Measurements from ENCODE around the gene RETN.
"Not testable (repeated sequence)": the region's sequence is repeated elsewhere in the genome, so short reads cannot be mapped to it uniquely, and the experiment has no call there.

The RETN gene

GRCh38 chr19:7638802-7639465, 29.9 kb upstream of the RETN start:
- no peak for DNase-seq

DNA sequence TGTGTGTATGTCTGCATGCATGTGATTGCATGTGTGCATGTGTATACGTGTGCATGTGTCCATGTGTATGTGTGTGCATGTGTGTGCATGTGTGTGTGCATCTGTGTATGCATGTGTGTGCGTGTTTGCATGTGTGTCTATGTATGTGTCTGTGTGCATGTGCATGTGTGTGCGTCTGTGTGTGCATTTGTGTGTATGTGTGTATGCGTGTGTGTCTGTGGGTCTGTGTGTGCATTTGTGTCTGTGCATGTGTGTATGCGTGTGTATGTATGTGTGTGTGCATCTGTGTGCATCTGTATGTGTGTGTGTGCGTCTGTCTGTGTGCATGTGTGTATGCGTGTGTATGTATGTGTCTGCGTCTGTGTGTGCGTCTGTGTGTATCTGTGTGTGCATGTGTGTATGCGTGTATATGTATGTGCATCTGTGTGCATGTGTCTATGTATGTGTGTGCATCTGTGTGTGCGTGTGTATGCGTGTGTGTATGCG, 28.9 kb upstream of the RETN start:
- DNase-seq, result no peak

GRCh38 chr19:7640803-7641202, 28.0 kb upstream of the RETN start:
- no peak for DNase-seq

DNA sequence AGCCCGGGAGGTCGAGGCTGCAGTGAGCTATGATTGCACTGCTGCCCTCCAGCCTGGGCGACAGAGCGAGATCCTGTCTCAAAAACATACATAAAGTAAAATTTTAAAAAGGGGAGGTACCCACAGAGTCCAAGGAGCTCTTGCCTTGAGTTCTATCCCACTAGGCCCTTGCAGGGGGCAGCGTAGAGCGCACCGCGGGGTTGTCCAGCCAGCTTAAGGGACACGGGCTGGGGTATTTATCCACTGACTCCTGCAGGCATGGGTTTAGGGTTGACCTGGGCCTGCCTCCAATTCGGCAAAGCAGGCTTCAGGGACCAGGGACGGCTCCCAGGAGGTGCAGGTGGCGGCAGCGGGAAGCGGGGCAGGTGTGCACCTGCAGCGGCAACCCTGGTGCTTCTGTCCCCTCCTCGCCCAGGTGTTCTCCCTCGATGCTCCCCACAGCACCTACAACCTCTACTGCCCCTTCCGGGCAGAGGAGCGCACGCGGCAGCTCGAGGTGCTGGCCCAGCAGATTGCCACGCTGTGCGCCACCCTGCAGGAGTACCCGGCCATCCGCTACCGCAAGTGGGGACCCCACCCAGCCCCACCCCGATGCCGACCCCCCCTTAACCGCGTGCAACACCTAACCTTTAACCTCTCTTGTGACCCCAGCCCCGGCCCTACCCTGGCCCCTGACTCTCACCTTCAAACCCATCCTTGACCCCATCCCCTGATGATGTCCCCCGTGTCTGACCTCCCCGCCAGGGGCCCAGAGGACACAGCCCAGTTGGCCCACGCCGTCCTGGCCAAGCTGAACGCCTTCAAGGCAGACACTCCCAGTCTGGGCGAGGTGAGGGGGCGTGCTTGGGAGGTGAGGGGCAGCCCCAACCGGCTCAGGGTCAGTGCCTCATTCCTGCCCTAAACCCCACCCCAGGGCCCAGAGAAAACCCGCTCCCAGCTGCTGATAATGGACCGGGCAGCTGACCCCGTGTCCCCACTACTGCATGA, 27.3 kb upstream of the RETN start:
- no peak for DNase-seq

GRCh38 chr19:7642295-7643030, 26.4 kb upstream of the RETN start:
- no peak for DNase-seq

GRCh38 chr19:7643031-7643415, 25.8 kb upstream of the RETN start:
- DNase-seq, result no peak

- DNase-seq, result not testable (repeated sequence)
These were observed 25.0 kb upstream of the RETN start for GRCh38 chr19:7643629-7644549.

- no peak for DNase-seq
These were observed 24.3 kb upstream of the RETN start for GRCh38 chr19:7644550-7644877.

DNA sequence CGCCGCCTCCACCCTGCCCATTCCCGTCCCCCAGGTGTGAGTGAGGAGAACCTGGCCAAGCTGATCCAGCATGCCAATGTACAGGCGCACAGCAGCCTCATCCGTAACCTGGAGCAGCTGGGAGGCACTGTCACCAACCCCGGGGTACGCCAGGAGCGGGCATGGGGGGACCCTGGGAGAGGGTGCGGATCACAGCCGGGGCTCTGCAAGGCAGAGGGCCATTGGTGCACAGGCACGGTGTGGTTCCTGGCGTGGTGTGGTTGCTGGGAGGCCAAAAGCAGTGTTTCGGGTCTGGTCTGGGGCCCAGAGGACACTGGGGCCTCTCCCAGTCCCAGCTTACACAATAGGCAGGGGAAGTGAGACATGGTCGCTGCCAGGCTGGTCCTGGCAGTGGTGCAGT, 23.7 kb upstream of the RETN start:
- DNase-seq, result no peak

DNA sequence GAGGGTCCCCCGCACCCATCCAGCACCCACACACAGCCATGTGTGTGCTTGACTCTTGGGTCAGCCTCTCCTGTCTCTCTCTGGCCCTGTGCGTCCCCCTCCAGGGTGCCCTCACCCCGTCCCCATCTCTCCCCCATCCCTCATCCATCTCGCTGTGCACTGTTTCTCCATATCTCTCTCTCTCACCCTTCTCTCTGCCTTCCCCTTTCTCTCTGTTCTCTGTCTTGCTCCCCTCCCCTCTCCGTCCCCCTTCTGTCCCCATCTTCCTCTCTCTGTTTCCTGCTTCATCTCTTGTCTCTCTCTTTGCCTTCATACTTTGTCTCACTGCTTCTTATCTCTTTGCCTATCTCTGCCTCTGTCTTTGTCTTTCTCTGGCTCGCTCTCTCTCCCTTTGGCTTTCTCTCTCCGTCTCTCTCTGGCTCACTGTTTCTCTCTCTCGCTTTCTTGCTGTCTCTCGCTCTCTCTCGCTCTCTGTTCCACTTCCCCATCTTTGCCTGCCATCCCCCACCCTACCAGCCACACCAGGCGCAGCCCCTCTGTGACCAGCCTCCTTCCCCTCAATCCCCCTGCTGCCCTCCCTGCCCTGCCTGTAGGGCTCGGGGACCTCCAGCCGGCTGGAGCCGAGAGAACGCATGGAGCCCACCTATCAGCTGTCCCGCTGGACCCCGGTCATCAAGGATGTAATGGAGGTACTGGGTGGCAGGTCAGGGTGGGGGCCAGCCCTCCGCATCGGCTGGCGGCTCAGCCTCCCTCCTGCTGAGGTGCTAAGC, 23.0 kb upstream of the RETN start:
- no peak for DNase-seq

- no peak for DNase-seq
These were observed 22.5 kb upstream of the RETN start for GRCh38 chr19:7646426-7646700.

DNA sequence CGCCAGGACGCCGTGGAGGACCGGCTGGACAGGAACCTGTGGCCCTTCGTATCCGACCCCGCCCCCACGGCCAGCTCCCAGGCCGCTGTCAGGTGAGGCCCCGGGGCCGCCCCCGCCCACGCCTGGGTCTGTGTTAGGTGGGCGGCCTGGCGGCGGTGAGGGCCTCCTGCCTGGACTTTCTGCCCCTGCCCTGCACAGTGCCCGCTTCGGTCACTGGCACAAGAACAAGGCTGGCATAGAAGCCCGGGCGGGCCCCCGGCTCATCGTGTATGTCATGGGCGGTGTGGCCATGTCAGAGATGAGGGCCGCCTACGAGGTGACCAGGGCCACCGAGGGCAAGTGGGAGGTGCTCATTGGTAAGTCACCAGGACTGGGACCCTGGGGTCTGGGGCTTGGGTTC, 21.7 kb upstream of the RETN start:
- DNase-seq, result no peak

GRCh38 chr19:7648265-7649014, 20.4 kb upstream of the RETN start:
- no peak for DNase-seq

DNA sequence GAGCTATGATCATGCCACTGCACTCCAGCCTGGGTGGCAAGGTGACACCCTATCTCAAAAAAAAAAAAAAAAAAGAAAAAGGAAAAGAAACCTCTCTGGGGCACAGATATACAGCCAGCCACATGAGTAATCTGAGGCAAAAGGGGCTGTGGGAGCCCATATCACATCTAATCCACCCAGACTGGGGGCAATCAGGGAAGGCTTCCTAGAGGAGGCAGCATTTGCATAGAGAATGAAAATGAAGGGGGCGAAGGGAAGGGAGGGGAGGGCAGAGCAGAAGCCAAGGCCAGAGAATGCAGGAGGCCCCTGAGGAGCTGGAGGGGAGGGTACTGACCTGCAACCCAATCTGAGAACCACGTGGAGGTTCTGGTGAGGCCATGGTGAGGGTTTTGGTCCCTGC, 18.7 kb upstream of the RETN start:
- DNase-seq, result no peak

DNA sequence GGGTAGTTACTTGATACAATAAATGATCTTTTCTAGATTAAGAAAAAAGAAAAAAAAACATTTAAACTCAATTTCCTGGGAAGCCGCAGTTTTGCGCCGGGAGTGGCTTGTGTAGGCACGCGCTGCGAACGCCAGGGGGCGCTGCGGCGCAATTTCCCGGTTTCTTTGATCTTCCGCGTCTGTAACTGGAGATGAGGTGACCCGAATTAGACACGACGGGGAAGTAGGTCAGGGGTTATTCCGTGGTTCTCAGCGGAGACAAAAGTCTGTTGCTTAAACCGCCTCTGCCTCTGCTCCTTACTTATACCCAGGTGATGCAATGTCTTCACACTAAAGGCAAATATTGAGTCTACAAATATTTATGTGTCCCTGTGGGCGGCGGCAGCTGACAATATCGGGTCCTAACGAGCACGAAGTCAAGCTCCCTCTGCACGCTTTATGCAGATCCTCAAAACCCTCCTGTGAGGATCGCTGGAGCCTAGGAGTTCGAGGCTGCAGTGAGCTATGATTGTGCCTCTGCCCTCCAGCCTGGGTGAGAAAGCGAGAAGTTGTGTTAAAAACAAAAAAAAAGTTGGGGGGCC, 16.7 kb upstream of the RETN start:
- peak; percentile 82 for DNase-seq

- DNase-seq, result no peak
These were observed 14.4 kb upstream of the RETN start for GRCh38 chr19:7654401-7654800.

DNA sequence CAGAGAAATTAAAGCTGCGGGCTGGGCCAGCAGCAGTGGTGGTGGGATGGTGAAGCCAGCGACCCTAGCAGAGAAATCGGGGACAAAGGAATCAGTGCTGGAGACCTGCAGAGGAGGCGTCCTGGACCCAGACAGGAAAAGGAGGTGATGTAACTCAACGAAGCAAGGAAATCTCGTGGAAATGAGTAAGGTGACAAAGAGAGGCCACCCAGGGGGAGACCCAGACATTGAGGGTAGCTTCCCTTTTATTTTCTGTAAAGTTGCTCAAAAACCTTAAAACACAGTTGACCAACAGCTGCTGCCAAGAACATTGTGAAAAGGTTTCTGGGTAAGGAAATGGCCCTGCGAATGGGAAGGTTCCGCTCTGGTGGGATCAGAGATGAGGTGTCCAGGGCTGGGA, 13.3 kb upstream of the RETN start:
- DNase-seq, result no peak

DNA sequence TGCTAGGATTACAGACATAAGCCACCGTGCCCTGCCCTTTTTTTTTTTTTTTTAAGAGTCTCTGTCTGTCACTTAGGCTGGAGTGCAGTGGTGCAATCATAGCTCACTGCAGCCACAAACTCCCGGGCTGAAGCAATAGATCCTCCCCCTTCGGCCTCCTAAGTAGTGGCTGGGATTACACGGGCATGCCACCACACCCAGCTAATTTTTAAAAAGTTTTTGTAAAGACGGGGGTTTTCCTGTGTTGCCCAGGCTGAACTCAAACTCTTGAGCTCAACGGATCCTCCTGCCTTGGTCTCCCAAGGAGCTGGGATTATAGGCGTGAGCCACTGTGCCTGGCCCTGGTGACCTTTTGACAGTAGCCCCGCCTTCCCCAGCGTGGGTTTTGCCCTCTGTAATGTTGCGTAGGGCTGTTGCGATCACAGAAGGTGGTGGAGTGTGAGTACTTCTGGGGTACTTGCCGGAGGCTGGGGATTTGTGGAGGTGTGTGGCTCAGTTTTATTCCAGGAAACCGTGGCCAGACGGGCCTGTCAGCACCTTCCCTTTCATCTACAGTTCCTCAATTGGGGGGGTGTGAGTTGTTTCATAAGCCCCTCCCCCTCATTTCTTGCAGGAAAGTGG, 11.6 kb upstream of the RETN start:
- DNase-seq, result no peak

- peak; percentile 68 for DNase-seq
These were observed 10.6 kb upstream of the RETN start for GRCh38 chr19:7658219-7658686.
